ENCODE results near the gene MRPS21.

GRCh38 chr1:150346316-150346715 lies 52.7 kb downstream of the MRPS21 start:
- TF ChIP-seq CTCF (IDR thresholded peaks at IDR 0.05) (no peak), POLR2A (IDR thresholded peaks at IDR 0.05) (no peak)

Measured in esophagus squamous epithelium (tissue), 4 donors.